HepG2 (cell line): ENCODE measurements around the gene UBE2M. TPM values are rescaled to one million over a fixed set of nuclear protein-coding genes. Genes with fewer than 3 reads are reported as not detected.

Source experiments
- ATAC-seq: fragments of 200-7000 bp; cut with Tn5 transposase; 3 replicates; pipeline ENCODE4 v1.9.1; 2020; ENCODE audit warnings: mild to moderate bottlenecking, moderate library complexity
- BruUV-seq: library from RNA; stranded (reverse); fragments of 400-500 nt; replicated peaks from 2 replicates; lab custom pipeline; 2021; lab: Mats Ljungman, UMichigan
- CTCF ChIA-PET: fragments of 300-600 bp; formaldehyde crosslinking; extraction: SDS; loops from one replicate; lab custom pipeline; 2021; ENCODE audit warnings: low total read pairs, inconsistent platforms, low intra/inter-chr PET ratio; lab: Yijun Ruan, JAX
- POLR2A ChIA-PET: fragments of 350-600 bp; sonication (Branson Sonifier 250); formaldehyde crosslinking; loops from one replicate; lab custom pipeline; 2020; ENCODE audit warnings: antibody characterized with exemption, inconsistent platforms; lab: Yijun Ruan, JAX
- DNase-seq: peaks from one replicate; pipeline ENCODE4 v3.0.0-alpha.2; 2015; ENCODE audit warnings: low spot score
- FAIRE-seq: peaks from 3 replicates; lab custom pipeline; 2011; peaks lifted over from hg19 to GRCh38; lab: Jason Lieb, UNC
- H2AFZ ChIP-seq: one replicate; pipeline ENCODE4 v1.6.1; 2011; ENCODE audit warnings: low read length, inconsistent platforms
- H3K27ac ChIP-seq: fragments of 300-600 bp; 3 replicates; pipeline ENCODE4 v1.8.0; 2011; ENCODE audit warnings: mixed run types, mild to moderate bottlenecking, mixed read lengths, low read length, inconsistent platforms; ENCODE audit not compliant: insufficient read depth; ENCODE audit errors: extremely low read length
- H3K27me3 ChIP-seq, 2 experiments: fragments of 200-600 bp in 1 of 2; 2 replicates in 1 of 2; 3 replicates in 1 of 2; pipeline versions ENCODE4 v1.6.0 to v1.8.0; 2011; ENCODE audit warnings: low read length in 2 of 2, mild to moderate bottlenecking in 2 of 2, moderate library complexity in 2 of 2, inconsistent platforms in 1 of 2; ENCODE audit not compliant: insufficient read depth in 2 of 2, control insufficient read depth in 1 of 2
- H3K36me3 ChIP-seq, 2 experiments: fragments of 200-600 bp in 1 of 2; replicated peaks in 1 of 2; 2 replicates in 1 of 2; 3 replicates in 1 of 2; pipeline versions ENCODE4 v1.5.1 to v1.8.0; 2011; ENCODE audit warnings: low read length in 2 of 2, inconsistent platforms in 1 of 2; ENCODE audit not compliant: insufficient read depth in 2 of 2, control insufficient read depth in 1 of 2
- H3K4me1 ChIP-seq: 2 replicates; pipeline ENCODE4 v1.5.1; 2012; ENCODE audit warnings: low read length, inconsistent platforms; ENCODE audit not compliant: insufficient read depth
- H3K4me2 ChIP-seq: 2 replicates; pipeline ENCODE4 v1.6.0; 2011; ENCODE audit warnings: low read depth, low read length, inconsistent platforms
- H3K4me3 ChIP-seq, 3 experiments: fragments of 200-600 bp in 1 of 3; sonication (generic), shearing (Covaris generic) in 1 of 3; replicated peaks in 1 of 3; 2 replicates each; pipeline ENCODE4 v1.5.1; 2011 to 2016; ENCODE audit warnings: low read length in 3 of 3, inconsistent platforms in 2 of 3, low read depth in 2 of 3, mild to moderate bottlenecking in 2 of 3, control low read depth in 1 of 3, mixed read lengths in 1 of 3; ENCODE audit not compliant: insufficient read depth in 1 of 3
- H3K79me2 ChIP-seq: one replicate; pipeline ENCODE4 v1.6.1; 2011; ENCODE audit warnings: low read length, inconsistent platforms; ENCODE audit not compliant: insufficient read depth
- H3K9ac ChIP-seq: 2 replicates; pipeline ENCODE4 v1.6.0; 2011; ENCODE audit warnings: mild to moderate bottlenecking, low read depth, low read length, inconsistent platforms; ENCODE audit not compliant: insufficient read depth
- H3K9me3 ChIP-seq: 2 replicates; pipeline ENCODE4 v1.5.1; 2012; ENCODE audit warnings: mild to moderate bottlenecking, low read length
- H4K20me1 ChIP-seq: 2 replicates; pipeline ENCODE4 v1.6.0; 2011; ENCODE audit warnings: inconsistent platforms, mild to moderate bottlenecking, low read length, moderate library complexity; ENCODE audit not compliant: insufficient read depth
- AGO2 ChIP-seq: fragments of 200-400 bp; formaldehyde crosslinking; optimal IDR thresholded peaks from 2 replicates; pipeline ENCODE3; 2017; ENCODE audit warnings: mild to moderate bottlenecking, low read depth, low read length, moderate library complexity
- ARNT2 ChIP-seq: sonication (generic); formaldehyde crosslinking; IDR thresholded peaks from 2 replicates; pipeline ENCODE4 v1.8.0; 2022; ENCODE audit warnings: mild to moderate bottlenecking, low read depth, missing genetic modification reagents, moderate library complexity
- KLF13 ChIP-seq: sonication (generic); formaldehyde crosslinking; IDR thresholded peaks from 2 replicates; pipeline ENCODE4 v1.4.0; 2020; ENCODE audit warnings: mild to moderate bottlenecking, missing genetic modification reagents
- POLR2A ChIP-seq, 2 experiments: IDR thresholded peaks; 2 replicates each; pipeline ENCODE4 v1.6.1; 2011; ENCODE audit warnings: low read depth in 2 of 2, low read length in 2 of 2, mild to moderate bottlenecking in 1 of 2, moderate library complexity in 1 of 2; ENCODE audit not compliant: insufficient read depth in 1 of 2
- POLR2G ChIP-seq: fragments of 200-400 bp; formaldehyde crosslinking; IDR thresholded peaks from 2 replicates; pipeline ENCODE4 v1.6.1; 2018; ENCODE audit warnings: mild to moderate bottlenecking, low read depth, low read length, moderate library complexity
- RBFOX2 ChIP-seq: fragments of 200-400 bp; formaldehyde crosslinking; IDR thresholded peaks from 2 replicates; pipeline ENCODE4 v1.6.1; 2017; ENCODE audit warnings: low read depth, mild to moderate bottlenecking, low read length
- RBM22 ChIP-seq: fragments of 200-400 bp; formaldehyde crosslinking; optimal IDR thresholded peaks from 2 replicates; pipeline ENCODE3; 2017; ENCODE audit warnings: mild to moderate bottlenecking, low read length, moderate library complexity
- WGBS: methylation state at CpG from one replicate; pipeline ENCODE4 v1.1.6; 2017; ENCODE audit warnings: low lambda C conversion rate; 5-methylcytosine and 5-hydroxymethylcytosine counted together
- in situ Hi-C: cut with HindIII; loops from 2 replicates; pipeline ENCODE4 v1.10.0; 2017; ENCODE audit warnings: low pct_unique_long_range_greater_than_20kb; ENCODE audit not compliant: extremely low pct_ligation_motif_present
- intact Hi-C: fragments of 100-400 bp; cut with micrococcal nuclease; formaldehyde crosslinking; loops from one replicate; pipeline ENCODE4 v1.10.0; 2022; ENCODE audit not compliant: unreplicated experiment
- polyA plus RNA-seq, 8 experiments: library from polyadenylated mRNA; depleted of rRNA in 3 of 8; stranded (reverse) in 7 of 8; unstranded in 1 of 8; fragments of >200 nt; fragmentation: Illumina TruSeq in 4 of 8; extraction: Trizol in 4 of 8; gene quantifications; 2 replicates each; pipeline versions ENCODE4 v1.2.1 to v1.2.3, GENCODE V29; 2011 to 2016; ENCODE audit warnings: low read depth in 4 of 8, missing spikeins in 1 of 8, mixed read lengths in 1 of 8; ENCODE audit not compliant: insufficient read depth in 1 of 8
- total RNA-seq, 5 experiments: library from RNA; depleted of rRNA; stranded (reverse); fragments of >200 nt; fragmentation: Illumina TruSeq; extraction: Trizol; gene quantifications; 2 replicates each; pipeline ENCODE4 v1.2.3, GENCODE V29; 2016; ENCODE audit warnings: low read depth in 1 of 5

Gene UBE2M
- total and polyA plus RNA-seq, 2 of the 13 experiments (the other 11 are each of a cell fraction or from before 2014, with no cell fraction given) = 36.2 to 50.3 TPM

- Histone ChIP-seq H3K9me3 (no peaks in the 10 kb centered on the region), H3K36me3 (peaks cover 36 to 69% of the 10 kb centered on the region in 2 experiments), H2AFZ (no peak overlapping the region), H3K4me2 (no peak overlapping the region), H3K4me1 (peaks cover 38% of the 10 kb centered on the region), H3K9ac (no peak overlapping the region), H4K20me1 (peaks cover 41% of the 10 kb centered on the region), H3K27me3 (no peaks in the 10 kb centered on the region; a peak in 1 of 5 replicates), H3K4me3 (no peak overlapping the region), H3K27ac (no peak overlapping the region), H3K79me2 (peaks cover 31% of the 10 kb centered on the region)
- ChIA-PET POLR2A (interaction anchor here (0.6 to 2.5 kb wide), 3 partner anchors 9 to 37 kb away, joined by 3 to 8 read pairs (median 4); no protein-coding TSS in a partner anchor), CTCF (no interaction called here)
- ATAC-seq (no peak), FAIRE-seq (no peak), DNase-seq (no peak)
- BruUV-seq = no TSS peak
- intact Hi-C loops = no loop called here
- 0 out of 2 replicates have a peak, but pooled peaks have one; percentile 15 for TF ChIP-seq POLR2G
- TF ChIP-seq AGO2 = peak; percentile 79
- no peak for TF ChIP-seq ARNT2 (CRISPR knock-in tag)
- TF ChIP-seq KLF13 = no peak
- TF ChIP-seq POLR2A (IDR thresholded peaks at IDR 0.05; ENCODE audit: insufficient read depth in 1 of 2, low read depth in 2 of 2, low read length in 2 of 2) = peak in 1 of 2 experiments; percentile 33; a peak in 2 of 4 replicates
- peak; percentile 89 for TF ChIP-seq RBM22
- peak; percentile 74 for TF ChIP-seq RBFOX2
- 98% methylated on average over 5 of the region's 13 CpGs for WGBS
- in situ Hi-C loops = no loop called here
Observed at GRCh38 chr19:58550362-58551122, 7.9 kb downstream of the UBE2M start.
